GM21423 (cell line): ENCODE measurements around the gene VWF.

Source experiments
- ATAC-seq: cut with Tn5 transposase; IDR thresholded peaks from one replicate; pipeline ENCODE4 v1.9.1; 2021; ENCODE audit warnings: mild to moderate bottlenecking, moderate library complexity; ENCODE audit not compliant: unreplicated experiment

VWF gene

GRCh38 chr12:5923043-5923605 is 201.3 kb downstream of the VWF start:
- no peak for ATAC-seq

GRCh38 chr12:5921966-5922899 is 202.2 kb downstream of the VWF start:
- no peak for ATAC-seq

- ATAC-seq = no peak
Observed at GRCh38 chr12:5921027-5921909, 203.2 kb downstream of the VWF start.

- ATAC-seq = no peak
Observed at GRCh38 chr12:5916785-5917290, 207.6 kb downstream of the VWF start.

GRCh38 chr12:5915511-5915910 is 209.0 kb downstream of the VWF start:
- no peak for ATAC-seq

GRCh38 chr12:5914387-5915149 is 209.9 kb downstream of the VWF start:
- ATAC-seq = no peak

- no peak for ATAC-seq
Observed at GRCh38 chr12:5913387-5913786, 211.1 kb downstream of the VWF start.

- no peak for ATAC-seq
Observed at GRCh38 chr12:5912437-5913334, 211.8 kb downstream of the VWF start.

- no peak for ATAC-seq
Observed at GRCh38 chr12:5912011-5912410, 212.5 kb downstream of the VWF start.

GRCh38 chr12:5910790-5911548 is 213.5 kb downstream of the VWF start:
- ATAC-seq = no peak

GRCh38 chr12:5909560-5909959 is 214.9 kb downstream of the VWF start:
- no peak for ATAC-seq

- no peak for ATAC-seq
Observed at GRCh38 chr12:5908251-5908650, 216.2 kb downstream of the VWF start.

GRCh38 chr12:5907807-5908206 is 216.7 kb downstream of the VWF start:
- ATAC-seq = no peak

- ATAC-seq = no peak
Observed at GRCh38 chr12:5905757-5906156, 218.7 kb downstream of the VWF start.

GRCh38 chr12:5904969-5905368 is 219.5 kb downstream of the VWF start:
- no peak for ATAC-seq

GRCh38 chr12:5904441-5904840 is 220.0 kb downstream of the VWF start:
- no peak for ATAC-seq

GRCh38 chr12:5902736-5903135 is 221.7 kb downstream of the VWF start:
- ATAC-seq = no peak

GRCh38 chr12:5901416-5901815 is 223.1 kb downstream of the VWF start:
- ATAC-seq = no peak
